ENCODE results near the gene METRNL. TPM values are rescaled to one million over a fixed set of nuclear protein-coding genes. Genes with fewer than 3 reads are reported as not detected.

Gene METRNL
- total RNA-seq, 1 experiment from 2014 or later = 21.0 TPM

GRCh38 chr17:83090444-83091256 is 11.2 kb downstream of the METRNL start:
- no peaks in the 10 kb centered on the region for H3K36me3 ChIP-seq (ENCODE audit: control insufficient read depth, insufficient read depth, low read length)
- H3K4me3 ChIP-seq (ENCODE audit: low read depth in 2 of 2, low read length in 2 of 2) = no peak overlapping the region
- H3K4me1 ChIP-seq (ENCODE audit: control insufficient read depth, insufficient read depth, low read length) = no peaks in the 10 kb centered on the region; the same call in 1 of the 2 replicates
- no peaks in the 10 kb centered on the region for H3K9me3 ChIP-seq (ENCODE audit: control insufficient read depth, insufficient read depth, low read depth, low read length)
- CTCF ChIA-PET = no interaction called here
- DNase-seq (ENCODE audit: low read depth, low spot score) (no peak), ATAC-seq (no peak)
- H3K27ac ChIP-seq (ENCODE audit: low read length) = no peak overlapping the region
- in situ Hi-C loops (cut with HindIII; ENCODE audit: low pct_unique_long_range_greater_than_20kb, low sequenced_read_pairs) (no loop called here), intact Hi-C loops (cut with micrococcal nuclease; ENCODE audit: unreplicated experiment) (no loop called here)
- no peaks in the 10 kb centered on the region for H3K27me3 ChIP-seq (ENCODE audit: control insufficient read depth, insufficient read depth, low read length)
- no TSS peak for BruUV-seq (replicated peaks)
- POLR2A ChIA-PET = no interaction called here
- no peak for TF ChIP-seq SIN3A (IDR thresholded peaks at IDR 0.05; ENCODE audit: borderline replicate concordance, insufficient read depth, low read depth, low read length)
- no peak for TF ChIP-seq CTCF (IDR thresholded peaks at IDR 0.05)
- TF ChIP-seq POLR2AphosphoS5 (IDR thresholded peaks at IDR 0.05; ENCODE audit: low read depth, low read length) = no peak
- no peak for TF ChIP-seq TCF7L2 (IDR thresholded peaks at IDR 0.05; ENCODE audit: low read depth, low read length)
- no peak for TF ChIP-seq REST (IDR thresholded peaks at IDR 0.05; ENCODE audit: insufficient read depth in 1 of 2, low read depth in 2 of 2, low read length in 1 of 2)

GRCh38 chr17:83091257-83092141 is 12.1 kb downstream of the METRNL start:
- H3K4me1 ChIP-seq (ENCODE audit: control insufficient read depth, insufficient read depth, low read length) = no peaks in the 10 kb centered on the region; the same call in 1 of the 2 replicates
- H3K27ac ChIP-seq (ENCODE audit: low read length) = no peak overlapping the region
- intact Hi-C loops (cut with micrococcal nuclease; ENCODE audit: unreplicated experiment) (no loop called here), in situ Hi-C loops (cut with HindIII; ENCODE audit: low pct_unique_long_range_greater_than_20kb, low sequenced_read_pairs) (no loop called here)
- H3K9me3 ChIP-seq (ENCODE audit: control insufficient read depth, insufficient read depth, low read depth, low read length) = no peaks in the 10 kb centered on the region
- H3K36me3 ChIP-seq (ENCODE audit: control insufficient read depth, insufficient read depth, low read length) = no peaks in the 10 kb centered on the region
- H3K4me3 ChIP-seq (ENCODE audit: low read depth in 2 of 2, low read length in 2 of 2) = no peak overlapping the region
- ATAC-seq (no peak), DNase-seq (ENCODE audit: low read depth, low spot score) (no peak)
- POLR2A ChIA-PET = no interaction called here
- CTCF ChIA-PET = no interaction called here
- BruUV-seq (replicated peaks) = no TSS peak
- H3K27me3 ChIP-seq (ENCODE audit: control insufficient read depth, insufficient read depth, low read length) = no peaks in the 10 kb centered on the region
- TF ChIP-seq CTCF (IDR thresholded peaks at IDR 0.05) (no peak), TCF7L2 (IDR thresholded peaks at IDR 0.05; ENCODE audit: low read depth, low read length) (no peak), POLR2AphosphoS5 (IDR thresholded peaks at IDR 0.05; ENCODE audit: low read depth, low read length) (no peak), REST (IDR thresholded peaks at IDR 0.05; ENCODE audit: insufficient read depth in 1 of 2, low read depth in 2 of 2, low read length in 1 of 2) (no peak), SIN3A (IDR thresholded peaks at IDR 0.05; ENCODE audit: borderline replicate concordance, insufficient read depth, low read depth, low read length) (no peak)

All from Panc1 (cell line).